Measurements from ENCODE around the gene RFNG.

GRCh38 chr17:82019690-82020571 is 31.7 kb downstream of the RFNG start:
- TF ChIP-seq CTCF (IDR thresholded peaks at IDR 0.05; ENCODE audit: insufficient read depth, low read depth, low read length) (peak; percentile 41), EZH2 (IDR thresholded peaks at IDR 0.05; ENCODE audit: insufficient read depth, low read length) (no peak)
